ENCODE data around the gene RHOJ.
"Not testable (repeated sequence)": the region's sequence is repeated elsewhere in the genome, so short reads cannot be mapped to it uniquely, and the experiment has no call there.

Gene RHOJ

DNA sequence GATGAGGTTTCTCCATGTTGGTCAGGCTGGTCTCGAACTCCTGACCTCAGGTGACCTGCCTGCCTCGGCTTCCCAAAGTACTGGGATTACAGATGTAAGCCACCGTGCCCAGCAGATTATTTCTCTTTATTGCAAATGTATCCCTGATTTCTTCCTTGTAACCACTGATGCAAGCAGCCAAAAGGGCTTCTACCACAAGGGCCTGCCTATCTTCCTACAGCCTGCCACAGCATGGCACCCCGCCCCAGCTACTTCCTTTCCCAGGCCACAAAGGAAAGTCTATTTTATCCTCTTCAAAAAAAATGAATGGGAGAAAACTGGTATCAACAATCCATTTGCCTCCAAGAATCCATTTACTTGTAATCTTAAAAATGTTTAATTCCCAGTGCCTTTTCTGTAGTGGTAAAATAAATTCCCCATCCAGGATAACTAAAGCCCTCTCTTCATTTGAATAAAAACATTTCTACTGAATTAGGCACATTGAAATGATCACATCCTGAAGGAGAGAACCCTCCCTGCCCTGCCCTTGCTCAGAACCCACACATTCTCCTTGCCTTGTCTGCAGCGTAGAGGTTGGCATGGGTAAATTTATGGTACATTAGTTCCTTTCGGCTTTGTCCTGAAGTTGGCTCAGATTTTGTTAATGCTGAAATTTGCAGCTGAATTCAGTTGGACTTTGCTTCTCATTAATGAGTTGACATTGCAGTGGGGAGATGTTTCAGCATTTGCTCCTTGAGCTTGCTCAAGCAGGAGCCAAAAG, 95.3 kb downstream of the RHOJ start:
- no peak for DNase-seq (ENCODE audit: low spot score)

DNA sequence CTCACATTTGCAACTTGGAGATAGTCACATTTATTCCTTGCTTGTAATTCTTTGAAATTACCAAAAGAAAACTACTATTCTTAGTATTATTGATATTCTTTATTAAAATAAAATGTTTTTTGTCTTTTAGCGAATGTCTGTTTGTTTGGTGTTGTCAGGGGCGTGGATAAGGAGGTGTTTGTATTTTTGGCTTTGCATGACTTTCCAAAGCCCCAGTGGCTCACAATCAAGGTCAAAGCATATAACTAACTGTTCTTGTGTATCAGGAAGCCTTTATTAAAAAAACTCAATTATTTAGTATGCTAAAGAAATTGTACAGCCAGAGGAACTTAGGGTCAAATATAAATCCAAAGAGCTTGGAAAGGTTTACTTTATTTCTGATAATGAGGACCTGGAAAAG, 96.6 kb downstream of the RHOJ start:
- DNase-seq (ENCODE audit: low spot score) = no peak

DNA sequence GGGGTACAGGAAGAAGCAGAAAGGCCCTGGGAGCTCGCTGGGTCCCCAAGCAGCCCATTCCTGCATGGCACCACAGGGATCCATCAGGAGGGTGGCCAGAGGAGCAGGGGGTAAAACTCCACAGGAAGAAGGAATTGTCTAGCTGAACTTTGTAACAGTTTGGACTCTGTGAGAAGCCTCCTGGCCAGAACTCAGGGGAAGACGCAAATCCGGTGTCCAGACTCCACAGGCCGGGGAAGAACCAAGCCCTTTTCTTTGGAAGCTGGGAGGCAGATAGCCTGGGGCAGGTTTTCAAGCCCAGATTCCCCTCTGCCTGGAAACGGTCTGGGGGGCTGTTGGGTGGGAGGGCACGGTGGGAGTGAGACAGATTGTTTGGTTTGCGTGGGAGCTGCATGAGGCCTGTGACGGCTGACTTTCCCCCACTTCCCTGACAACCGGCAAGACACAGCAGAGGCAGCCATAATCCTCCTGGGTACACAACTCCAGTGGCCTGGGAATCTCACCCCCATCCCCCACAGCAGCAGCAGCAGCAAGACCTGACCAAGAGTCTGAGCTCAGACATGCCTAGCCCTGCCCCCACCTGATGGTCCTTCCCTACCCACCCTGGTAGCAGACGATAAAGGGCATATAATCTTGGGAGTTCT, 97.8 kb downstream of the RHOJ start:
- no peak for DNase-seq (ENCODE audit: low spot score)

DNA sequence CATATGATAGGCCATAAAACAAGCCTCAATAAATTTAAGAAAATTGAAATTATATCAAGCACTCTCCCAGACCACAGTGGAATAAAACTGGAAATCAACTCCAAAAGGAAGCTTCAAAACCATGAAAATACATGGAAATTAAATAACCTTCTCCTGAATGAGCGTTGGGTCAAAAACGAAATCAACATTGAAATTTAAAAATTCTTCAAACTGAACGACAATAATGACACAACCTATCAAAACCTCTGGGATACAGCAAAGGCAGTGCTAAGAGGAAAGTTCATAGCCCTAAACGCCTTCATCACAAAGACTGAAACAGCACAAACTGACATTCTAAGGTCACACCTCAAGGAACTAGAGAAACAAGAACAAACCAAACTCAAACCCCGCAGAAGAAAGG, 100.2 kb downstream of the RHOJ start:
- DNase-seq (ENCODE audit: low spot score) = not testable (repeated sequence)

DNA sequence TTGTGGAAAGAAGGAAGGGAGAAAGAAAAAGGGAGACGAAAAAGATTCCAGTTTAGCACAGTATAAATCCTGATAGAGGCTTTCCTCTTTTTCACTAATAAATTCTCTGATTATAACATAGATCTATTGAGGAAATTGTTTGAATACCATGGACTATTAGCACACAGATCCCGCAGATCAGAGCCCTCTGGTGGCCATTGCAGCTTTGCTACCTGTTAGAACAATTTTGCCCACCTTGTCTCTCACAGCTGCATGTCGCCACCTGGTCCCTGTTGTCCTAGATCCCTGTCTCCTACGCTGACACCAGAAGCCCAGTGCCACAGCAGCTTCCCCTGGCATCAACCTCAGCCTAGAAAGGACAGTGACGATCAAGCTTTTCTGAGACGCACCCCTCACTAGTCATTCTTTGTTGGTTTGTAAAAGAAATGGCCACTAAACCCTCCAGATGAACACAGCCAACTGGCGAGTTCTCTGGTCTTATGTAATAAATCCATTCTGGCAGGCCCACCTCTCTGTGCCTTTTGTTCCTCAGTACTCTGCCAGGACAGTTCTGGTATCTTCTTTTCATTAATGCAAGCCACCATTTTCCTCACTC, 104.6 kb downstream of the RHOJ start:
- DNase-seq (ENCODE audit: low spot score) = no peak

DNA sequence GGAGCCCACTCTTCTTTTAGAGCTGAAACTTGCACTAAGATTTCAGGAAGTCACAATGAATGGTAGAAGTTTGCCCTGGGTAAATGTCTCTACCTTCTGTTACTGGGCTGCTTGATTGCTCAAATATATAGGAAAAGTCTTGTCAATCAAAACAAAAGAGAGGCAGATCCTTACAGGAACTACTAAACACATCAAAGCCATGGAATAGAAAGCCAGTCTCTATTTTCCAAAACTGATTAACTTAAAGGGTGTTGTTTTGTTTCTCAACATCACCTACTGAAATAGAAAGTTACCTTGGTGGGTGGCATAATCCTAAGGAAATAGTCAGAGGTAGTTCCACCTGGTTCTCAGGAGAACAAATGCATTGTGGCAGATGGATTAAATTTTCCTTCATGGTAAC, 114.6 kb downstream of the RHOJ start, which contains the start of gene GPHB5:
GPHB5 (minus strand) TSS at position 101 of the 400 bp plus-strand sequence. CDS start 1,086 bp downstream, outside the sequence.
- no peak for DNase-seq (ENCODE audit: low spot score)

DNA sequence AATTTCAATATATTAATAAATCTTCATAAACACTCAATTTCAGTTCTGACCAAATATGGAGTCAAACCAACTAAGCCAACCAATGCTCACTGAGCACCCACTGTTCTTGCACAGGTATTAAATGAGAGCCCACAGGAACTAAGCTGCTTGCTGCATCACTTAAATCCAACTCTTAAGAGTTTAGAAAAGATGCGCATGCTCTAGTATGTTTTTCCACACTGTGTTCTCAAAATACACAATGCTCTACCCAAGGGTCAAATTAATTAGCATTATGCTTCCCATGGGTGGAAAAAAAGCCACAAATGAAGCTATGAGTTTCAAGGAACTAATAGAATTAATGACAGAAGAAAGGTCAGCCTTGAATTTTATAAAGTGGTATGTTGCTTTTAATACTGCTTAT, 118.2 kb downstream of the RHOJ start:
- DNase-seq (ENCODE audit: low spot score) = no peak

DNA sequence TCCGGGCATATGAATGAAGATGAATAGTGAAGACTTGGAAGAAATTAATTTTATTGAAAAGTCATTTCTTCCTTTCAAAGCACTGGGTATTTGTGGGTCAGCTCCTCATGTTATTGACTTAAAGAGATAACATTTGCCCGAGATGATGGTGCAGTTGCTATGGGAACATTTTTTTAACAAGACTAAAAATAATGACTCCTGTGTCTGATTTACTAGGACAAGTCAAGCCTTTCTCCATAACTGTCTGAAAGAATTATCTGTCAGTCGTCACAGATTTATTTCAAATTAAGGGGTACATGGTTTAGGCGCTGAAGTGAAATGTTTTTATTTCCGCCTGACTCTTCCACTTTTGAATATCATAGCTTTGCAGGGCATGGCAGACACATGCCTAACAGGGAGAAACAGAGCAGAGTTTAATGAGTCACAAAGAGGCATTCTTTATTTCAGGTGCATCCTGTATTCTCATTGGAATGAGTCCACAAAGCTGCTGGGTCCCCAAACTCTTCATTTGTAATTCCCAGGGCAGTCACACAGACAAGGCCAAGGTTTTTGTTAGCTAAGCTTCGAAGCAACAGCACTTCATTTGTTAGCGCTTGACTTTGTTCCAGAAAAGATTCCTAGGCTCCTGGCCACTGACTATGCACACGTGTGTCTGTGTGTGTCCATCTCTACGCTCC, 118.8 kb downstream of the RHOJ start:
- no peak for DNase-seq (ENCODE audit: low spot score)

DNA sequence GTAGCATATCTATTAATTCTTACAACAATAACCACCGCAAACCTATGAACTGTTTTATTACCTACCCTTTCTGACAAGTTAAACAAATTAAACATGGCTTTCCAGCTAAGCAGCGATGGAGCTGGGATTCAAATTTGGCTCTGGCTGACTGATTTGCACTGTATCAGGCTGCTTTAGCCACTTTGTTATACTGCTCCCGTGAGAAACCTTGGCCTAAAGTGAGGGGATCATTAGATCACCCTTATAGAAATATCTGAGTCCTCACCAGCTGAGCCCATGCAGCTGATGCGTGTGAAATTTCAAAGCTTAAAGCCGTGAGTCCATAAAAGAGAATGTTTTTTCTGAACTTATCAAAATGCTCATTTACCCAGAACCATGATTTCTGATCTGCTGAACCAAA, 122.6 kb downstream of the RHOJ start:
- DNase-seq (ENCODE audit: low spot score) = no peak

DNA sequence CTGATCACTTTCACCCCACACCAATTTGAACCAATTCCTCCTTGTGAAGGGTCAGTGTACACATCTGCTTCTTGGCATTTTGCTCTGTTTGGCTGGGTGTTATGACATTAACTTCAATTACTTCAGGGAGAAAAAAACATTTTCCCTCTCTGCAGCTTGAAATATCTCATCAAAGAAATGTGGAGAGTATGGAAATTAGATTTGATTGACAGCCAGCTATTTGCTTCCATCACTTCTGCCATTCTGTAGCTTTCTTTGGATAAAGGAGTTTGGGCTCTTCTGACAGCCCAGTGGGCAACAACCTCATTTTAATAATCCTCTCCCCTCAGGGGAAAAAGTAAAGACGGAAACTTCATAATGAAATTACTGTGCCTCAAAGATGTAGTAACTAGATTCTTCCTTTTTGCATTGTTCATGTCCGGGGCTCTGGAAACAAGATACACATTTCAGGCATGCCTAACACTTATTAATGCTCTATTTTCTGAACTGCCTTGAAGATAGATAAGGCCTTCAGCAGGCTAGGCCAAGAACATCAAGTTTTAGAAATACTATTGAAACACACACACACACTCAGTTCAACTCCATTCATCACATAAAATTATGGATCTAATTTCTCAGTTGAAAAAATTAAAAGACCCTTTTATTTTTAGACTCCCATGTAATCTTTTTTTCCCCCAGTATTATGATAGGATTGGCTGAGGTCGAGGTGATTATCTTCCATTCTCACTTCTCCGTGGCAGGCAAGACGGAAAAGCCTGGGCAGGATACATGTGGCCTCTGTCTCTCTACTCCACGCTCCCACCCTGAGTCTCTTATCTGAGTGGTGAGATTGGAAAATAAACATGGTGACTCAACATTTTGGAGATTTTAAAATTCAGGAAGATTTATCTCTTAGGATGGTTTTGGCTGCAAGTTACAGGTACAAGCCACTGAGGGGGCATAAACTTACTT, 124.8 kb downstream of the RHOJ start:
- no peak for DNase-seq (ENCODE audit: low spot score)

DNA sequence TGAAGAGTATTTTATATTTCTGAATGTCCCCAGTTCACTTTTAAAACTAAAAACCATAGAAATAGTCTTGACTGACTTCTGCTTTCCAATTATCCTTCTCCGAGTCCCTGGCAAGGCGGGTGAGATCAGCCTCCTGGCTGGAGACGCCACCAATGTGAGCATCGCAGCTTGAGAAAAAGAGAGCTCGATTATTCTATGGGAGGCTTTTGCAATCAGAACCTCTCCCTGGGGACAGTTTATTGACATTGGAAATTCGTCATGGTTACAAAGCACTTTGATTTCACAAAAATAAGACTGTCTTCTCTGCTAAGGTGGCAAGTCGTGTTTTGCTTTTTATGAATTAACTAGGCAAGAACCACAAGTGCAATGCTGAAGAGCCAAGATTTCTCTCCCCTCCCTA, 138.1 kb downstream of the RHOJ start:
- no peak for DNase-seq (ENCODE audit: low spot score)
